ENCODE results near the gene SPINK7. TPM values are rescaled to one million over a fixed set of nuclear protein-coding genes. Genes with fewer than 3 reads are reported as not detected.
A peak's percentile ranks its signal among the peaks of the same experiment; 100 is the strongest.
"Not testable (repeated sequence)": the region's sequence is repeated elsewhere in the genome, so short reads cannot be mapped to it uniquely, and the experiment has no call there.

SPINK7 gene
- total RNA-seq (not detected in 2 replicates), polyA plus RNA-seq (not detected in 2 replicates)

- TF ChIP-seq CTCF (IDR thresholded peaks at IDR 0.05; ENCODE audit: low read depth, low read length), result no peak
- H3K4me1 ChIP-seq (ENCODE audit: low read depth), result no peaks in the 10 kb centered on the region
- DNase-seq (ENCODE audit: low read depth in 1 of 2, low spot score in 1 of 2), result no peak
- no peaks in the 10 kb centered on the region for H3K27me3 ChIP-seq
- no peaks in the 10 kb centered on the region for H3K36me3 ChIP-seq
- no peaks in the 10 kb centered on the region for H3K9me3 ChIP-seq (ENCODE audit: low read depth)
- H3K27ac ChIP-seq, result no peak within 1 kb of the TSS
- no peak within 1 kb of the TSS for H3K4me3 ChIP-seq
Measured at GRCh38 chr5:148312153-148312552, at the start of gene SPINK7. Gene SPINK7 (plus strand): TSS chr5:148312423. CDS start chr5:148312484, 61 bp downstream.

GRCh38 chr5:148267962-148268361 lies 44.3 kb upstream of the SPINK7 start:
- no peaks in the 10 kb centered on the region for H3K9me3 ChIP-seq (ENCODE audit: low read depth)
- H3K27ac ChIP-seq, result no peak overlapping the region
- DNase-seq (ENCODE audit: low read depth in 1 of 2, low spot score in 1 of 2), result peak in 1 of 2 donors; percentile 4

GRCh38 chr5:148268566-148268965 lies 43.7 kb upstream of the SPINK7 start, which contains the start of gene SPINK13:
Gene SPINK13 (plus strand): TSS chr5:148268794. CDS start chr5:148270073, 1,279 bp downstream.
- Histone ChIP-seq H3K9me3 (ENCODE audit: low read depth) (no peaks in the 10 kb centered on the region), H3K27me3 (no peaks in the 10 kb centered on the region), H3K36me3 (no peaks in the 10 kb centered on the region), H3K4me3 (no peak within 1 kb of the TSS), H3K4me1 (ENCODE audit: low read depth) (no peaks in the 10 kb centered on the region), H3K27ac (no peak within 1 kb of the TSS)
- no peak for TF ChIP-seq CTCF (IDR thresholded peaks at IDR 0.05; ENCODE audit: low read depth, low read length)
- peak in 1 of 2 donors; percentile 75 for DNase-seq (ENCODE audit: low read depth in 1 of 2, low spot score in 1 of 2)

More at GRCh38 chr5:148267962-148268361, 44.3 kb upstream of the SPINK7 start:
- H3K4me3 ChIP-seq, result no peak overlapping the region
- no peaks in the 10 kb centered on the region for H3K36me3 ChIP-seq
- no peak for TF ChIP-seq CTCF (IDR thresholded peaks at IDR 0.05; ENCODE audit: low read depth, low read length)
- H3K27me3 ChIP-seq, result no peaks in the 10 kb centered on the region
- H3K4me1 ChIP-seq (ENCODE audit: low read depth), result no peaks in the 10 kb centered on the region

- H3K4me3 ChIP-seq; H3K4me1 ChIP-seq (ENCODE audit: low read depth); H3K9me3 ChIP-seq (ENCODE audit: low read depth); H3K27ac ChIP-seq; H3K27me3 ChIP-seq; H3K36me3 ChIP-seq; DNase-seq (ENCODE audit: low read depth in 1 of 2, low spot score in 1 of 2): not testable (repeated sequence)
Measured at GRCh38 chr5:148275129-148275528, 37.1 kb upstream of the SPINK7 start.

GRCh38 chr5:148280893-148281292 lies 31.3 kb upstream of the SPINK7 start:
- not testable (repeated sequence) for H3K27me3 ChIP-seq; H3K4me3 ChIP-seq; DNase-seq (ENCODE audit: low read depth in 1 of 2, low spot score in 1 of 2); H3K4me1 ChIP-seq (ENCODE audit: low read depth); H3K9me3 ChIP-seq (ENCODE audit: low read depth); H3K27ac ChIP-seq; H3K36me3 ChIP-seq

- not testable (repeated sequence) for H3K27me3 ChIP-seq; H3K9me3 ChIP-seq (ENCODE audit: low read depth); H3K36me3 ChIP-seq; H3K4me3 ChIP-seq; DNase-seq (ENCODE audit: low read depth in 1 of 2, low spot score in 1 of 2); H3K4me1 ChIP-seq (ENCODE audit: low read depth); H3K27ac ChIP-seq
Measured at GRCh38 chr5:148281336-148281735, 30.9 kb upstream of the SPINK7 start.

GRCh38 chr5:148290271-148291195 lies 21.7 kb upstream of the SPINK7 start:
- Histone ChIP-seq H3K9me3 (ENCODE audit: low read depth) (no peaks in the 10 kb centered on the region), H3K36me3 (no peaks in the 10 kb centered on the region), H3K27ac (no peak overlapping the region), H3K27me3 (no peaks in the 10 kb centered on the region), H3K4me3 (no peak overlapping the region), H3K4me1 (ENCODE audit: low read depth) (peaks cover 4% of the 10 kb centered on the region)
- TF ChIP-seq CTCF (IDR thresholded peaks at IDR 0.05; ENCODE audit: low read depth, low read length), result peak; percentile 52
- peak; percentile 42 to 59 for DNase-seq (ENCODE audit: low read depth in 1 of 2, low spot score in 1 of 2)
